Transverse colon (tissue), 4 donors: ENCODE measurements around the gene SLC26A4.

ENCODE experiments used
- CTCF ChIP-seq, 5 experiments: fragments of 200-600 bp in 3 of 5; fragments of 450-650 bp in 2 of 5; sonication (generic) in 3 of 5; IDR thresholded peaks; 1 replicate in 2 of 5; 2 replicates in 3 of 5; pipeline ENCODE4 v1.5.1; 2016 to 2017; ENCODE audit warnings: antibody characterized with exemption in 5 of 5, inconsistent platforms in 3 of 5, mild to moderate bottlenecking in 2 of 5, moderate library complexity in 1 of 5
- EP300 ChIP-seq: sonication (generic); formaldehyde crosslinking; IDR thresholded peaks from one replicate; pipeline ENCODE4 v1.6.1; 2017; ENCODE audit warnings: antibody characterized with exemption, low read depth
- POLR2A ChIP-seq: fragments of 450-650 bp; IDR thresholded peaks from one replicate; pipeline ENCODE4 v1.6.1; 2016; ENCODE audit warnings: antibody characterized with exemption, mild to moderate bottlenecking, moderate library complexity
- POLR2AphosphoS5 ChIP-seq, 3 donors: sonication (generic); formaldehyde crosslinking; IDR thresholded peaks; one replicate each; pipeline ENCODE4 v1.6.1; 2016; ENCODE audit warnings: antibody characterized with exemption in 3 of 3

GRCh38 chr7:107751113-107751512, 90.5 kb downstream of the SLC26A4 start:
- TF ChIP-seq CTCF (IDR thresholded peaks at IDR 0.05) (no peak), POLR2AphosphoS5 (IDR thresholded peaks at IDR 0.05) (no peak), POLR2A (no peak), EP300 (no peak)
